ENCODE measurements around the gene APOBEC3C. TPM values are rescaled to one million over a fixed set of nuclear protein-coding genes. Genes with fewer than 3 reads are reported as not detected.
A peak's percentile ranks its signal among the peaks of the same experiment; 100 is the strongest.
"Not testable (repeated sequence)": the region's sequence is repeated elsewhere in the genome, so short reads cannot be mapped to it uniquely, and the experiment has no call there.

APOBEC3C gene
- polyA plus RNA-seq, 12 donors, result 3.7 to 23.8 (median 5.1) TPM; not detected in 1

- DNase-seq, result peak; percentile 24
Measured at GRCh38 chr22:38981005-38981991, 32.8 kb upstream of the APOBEC3C start.

- DNase-seq, result peak; percentile 77
Measured at GRCh38 chr22:38981992-38982927, 31.8 kb upstream of the APOBEC3C start, which contains the start of gene APOBEC3B. APOBEC3B (plus strand) TSS chr22:38982347; CDS start chr22:38982454, 107 bp downstream.

- DNase-seq, result no peak
Measured at GRCh38 chr22:38984224-38984623, 29.8 kb upstream of the APOBEC3C start.

- not testable (repeated sequence) for DNase-seq
Measured at GRCh38 chr22:38984784-38985757, 29.0 kb upstream of the APOBEC3C start.

- DNase-seq, result no peak
Measured at GRCh38 chr22:38986629-38987028, 27.4 kb upstream of the APOBEC3C start.

DNA sequence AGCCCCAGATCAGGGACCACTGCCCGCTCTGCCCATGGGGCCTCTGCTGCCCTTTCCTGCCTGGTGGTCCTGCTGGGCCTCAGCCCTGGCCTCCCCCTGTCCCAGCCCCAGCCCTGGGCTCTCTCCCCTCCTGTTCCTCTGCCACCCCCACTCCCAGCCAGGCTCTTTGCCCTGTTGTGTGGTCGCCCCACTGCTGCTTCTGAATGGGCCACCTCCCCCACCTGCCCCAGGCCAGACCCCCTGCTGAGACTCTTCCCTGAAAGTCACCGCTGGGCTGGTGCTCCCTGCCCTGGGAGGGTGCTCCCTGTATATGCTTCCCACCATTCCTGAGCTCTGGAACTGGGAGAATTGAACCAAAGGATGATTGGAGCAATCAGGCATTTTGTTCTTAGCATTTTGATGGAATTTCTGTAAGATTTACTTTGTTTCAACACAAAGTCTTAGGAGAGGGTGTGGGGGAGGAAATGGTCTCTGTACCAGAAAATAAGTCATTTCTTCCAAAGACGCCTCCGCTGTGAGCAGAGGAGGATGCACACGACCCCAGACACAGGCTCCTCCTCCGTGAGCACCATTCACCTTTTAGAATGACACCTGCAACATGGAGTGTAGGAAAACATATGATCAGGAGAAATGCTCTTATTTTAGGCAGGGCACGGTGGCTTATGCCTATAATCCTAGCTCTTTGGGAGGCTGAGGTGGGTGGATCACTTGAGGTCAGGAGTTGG, 26.7 kb upstream of the APOBEC3C start:
- DNase-seq, result no peak

DNA sequence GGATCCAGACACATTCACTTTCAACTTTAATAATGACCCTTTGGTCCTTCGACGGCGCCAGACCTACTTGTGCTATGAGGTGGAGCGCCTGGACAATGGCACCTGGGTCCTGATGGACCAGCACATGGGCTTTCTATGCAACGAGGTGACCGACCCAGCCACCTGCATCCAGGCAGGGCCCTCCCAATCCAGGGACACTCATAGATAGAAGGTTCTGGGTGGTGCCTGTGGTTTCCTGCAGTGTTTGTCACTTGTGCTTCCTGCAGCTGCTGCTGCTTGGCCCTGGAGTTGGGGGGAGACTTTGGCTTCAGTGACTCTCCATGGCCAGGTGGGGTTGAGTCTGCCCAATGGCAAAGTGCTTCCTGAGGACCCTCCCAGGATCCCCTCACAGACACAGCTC, 24.6 kb upstream of the APOBEC3C start:
- no peak for DNase-seq

GRCh38 chr22:38992871-38993371, 21.1 kb upstream of the APOBEC3C start:
- DNase-seq, result not testable (repeated sequence)

GRCh38 chr22:38996105-38996504, 18.0 kb upstream of the APOBEC3C start:
- DNase-seq, result no peak

GRCh38 chr22:38997518-38997917, 16.5 kb upstream of the APOBEC3C start:
- DNase-seq, result no peak

- peak; percentile 85 for DNase-seq
Measured at GRCh38 chr22:39003165-39003638, 10.9 kb upstream of the APOBEC3C start.

DNA sequence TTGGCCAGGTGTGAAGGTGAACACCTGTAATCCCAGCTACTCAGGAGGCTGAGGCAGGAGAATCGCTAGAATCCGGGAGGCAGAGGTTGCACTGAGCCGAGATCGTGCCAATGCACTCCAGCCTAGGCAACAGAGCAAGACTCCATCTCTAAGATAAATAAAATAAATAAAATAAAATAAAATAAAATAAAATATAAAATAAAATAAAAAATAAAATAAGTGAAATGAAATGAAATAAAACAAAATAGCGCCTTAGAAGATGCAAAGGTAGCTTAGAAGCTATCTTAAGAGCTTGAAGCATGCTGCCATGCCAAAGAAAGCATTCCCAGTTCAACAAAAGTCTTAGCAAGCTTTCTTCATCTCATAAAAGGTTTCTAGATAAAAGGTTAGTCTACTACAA, 6.9 kb upstream of the APOBEC3C start:
- DNase-seq, result no peak

- not testable (repeated sequence) for DNase-seq
Measured at GRCh38 chr22:39008271-39008850, 5.7 kb upstream of the APOBEC3C start.

GRCh38 chr22:39010946-39011345, 3.1 kb upstream of the APOBEC3C start:
- no peak for DNase-seq

- no peak for DNase-seq
Measured at GRCh38 chr22:39012533-39013511, 1.2 kb upstream of the APOBEC3C start.

DNA sequence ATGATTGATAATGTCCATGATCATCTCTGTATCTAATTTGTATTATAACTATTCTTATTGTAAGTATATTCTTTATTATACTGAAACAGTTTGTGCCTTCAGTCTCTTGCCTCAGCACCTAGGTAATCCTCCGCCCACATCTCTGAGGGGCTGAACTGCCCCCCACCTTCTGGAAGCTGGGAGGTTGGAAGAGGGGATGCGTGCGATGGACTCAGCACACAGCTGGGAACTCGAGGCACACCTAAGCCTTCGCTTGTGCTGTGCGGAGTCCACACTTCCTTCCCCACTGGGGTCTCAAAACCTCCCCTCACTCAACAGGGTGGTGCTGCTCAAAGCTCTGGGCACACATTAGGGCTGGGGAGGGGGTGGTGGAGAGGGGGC, 506 bp upstream of the APOBEC3C start:
- not testable (repeated sequence) for DNase-seq

DNA sequence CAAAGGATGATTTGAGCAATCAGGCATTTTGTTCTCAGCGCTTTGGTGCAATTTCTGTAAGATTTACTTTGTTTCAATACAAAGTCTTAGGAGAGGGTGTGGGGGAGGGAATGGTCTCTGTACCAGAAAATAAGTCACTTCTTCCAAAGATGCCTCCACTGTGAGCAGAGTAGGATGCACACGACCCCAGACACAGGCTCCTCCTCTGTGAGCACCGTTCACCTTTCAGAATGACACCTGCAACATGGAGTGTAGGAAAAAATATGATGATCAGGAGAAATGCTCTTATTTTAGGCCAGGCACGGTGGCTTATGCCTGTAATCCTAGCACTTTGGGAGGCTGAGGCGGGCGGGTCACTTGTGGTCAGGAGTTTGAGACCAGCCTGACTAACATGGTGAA, 665 bp downstream of the APOBEC3C start:
- DNase-seq, result not testable (repeated sequence)

GRCh38 chr22:39016592-39016991, 2.5 kb downstream of the APOBEC3C start:
- no peak for DNase-seq

Measured in muscle of arm (tissue), 12 donors.